ENCODE results near the gene GJB4.

GRCh38 chr1:34796990-34797389 is 37.5 kb downstream of the GJB4 start:
- TF ChIP-seq, protein P1, sequence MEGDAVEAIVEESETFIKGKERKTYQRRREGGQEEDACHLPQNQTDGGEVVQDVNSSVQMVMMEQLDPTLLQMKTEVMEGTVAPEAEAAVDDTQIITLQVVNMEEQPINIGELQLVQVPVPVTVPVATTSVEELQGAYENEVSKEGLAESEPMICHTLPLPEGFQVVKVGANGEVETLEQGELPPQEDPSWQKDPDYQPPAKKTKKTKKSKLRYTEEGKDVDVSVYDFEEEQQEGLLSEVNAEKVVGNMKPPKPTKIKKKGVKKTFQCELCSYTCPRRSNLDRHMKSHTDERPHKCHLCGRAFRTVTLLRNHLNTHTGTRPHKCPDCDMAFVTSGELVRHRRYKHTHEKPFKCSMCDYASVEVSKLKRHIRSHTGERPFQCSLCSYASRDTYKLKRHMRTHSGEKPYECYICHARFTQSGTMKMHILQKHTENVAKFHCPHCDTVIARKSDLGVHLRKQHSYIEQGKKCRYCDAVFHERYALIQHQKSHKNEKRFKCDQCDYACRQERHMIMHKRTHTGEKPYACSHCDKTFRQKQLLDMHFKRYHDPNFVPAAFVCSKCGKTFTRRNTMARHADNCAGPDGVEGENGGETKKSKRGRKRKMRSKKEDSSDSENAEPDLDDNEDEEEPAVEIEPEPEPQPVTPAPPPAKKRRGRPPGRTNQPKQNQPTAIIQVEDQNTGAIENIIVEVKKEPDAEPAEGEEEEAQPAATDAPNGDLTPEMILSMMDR (IDR thresholded peaks at IDR 0.05; ENCODE audit: insufficient read depth, low read length) = no peak
- no peak for TF ChIP-seq POLR2AphosphoS5 (IDR thresholded peaks at IDR 0.05; ENCODE audit: low read depth)
- no peak for TF ChIP-seq GABPA (IDR thresholded peaks at IDR 0.05; ENCODE audit: low read depth)
- TF ChIP-seq SPI1 (IDR thresholded peaks at IDR 0.05; ENCODE audit: borderline replicate concordance, low read depth) = no peak
- no peak for TF ChIP-seq REST (IDR thresholded peaks at IDR 0.05; ENCODE audit: insufficient replicate concordance, low read depth)
